Measurements from ENCODE around the gene NUS1.
"Not testable (repeated sequence)": the region's sequence is repeated elsewhere in the genome, so short reads cannot be mapped to it uniquely, and the experiment has no call there.

The NUS1 gene

DNA sequence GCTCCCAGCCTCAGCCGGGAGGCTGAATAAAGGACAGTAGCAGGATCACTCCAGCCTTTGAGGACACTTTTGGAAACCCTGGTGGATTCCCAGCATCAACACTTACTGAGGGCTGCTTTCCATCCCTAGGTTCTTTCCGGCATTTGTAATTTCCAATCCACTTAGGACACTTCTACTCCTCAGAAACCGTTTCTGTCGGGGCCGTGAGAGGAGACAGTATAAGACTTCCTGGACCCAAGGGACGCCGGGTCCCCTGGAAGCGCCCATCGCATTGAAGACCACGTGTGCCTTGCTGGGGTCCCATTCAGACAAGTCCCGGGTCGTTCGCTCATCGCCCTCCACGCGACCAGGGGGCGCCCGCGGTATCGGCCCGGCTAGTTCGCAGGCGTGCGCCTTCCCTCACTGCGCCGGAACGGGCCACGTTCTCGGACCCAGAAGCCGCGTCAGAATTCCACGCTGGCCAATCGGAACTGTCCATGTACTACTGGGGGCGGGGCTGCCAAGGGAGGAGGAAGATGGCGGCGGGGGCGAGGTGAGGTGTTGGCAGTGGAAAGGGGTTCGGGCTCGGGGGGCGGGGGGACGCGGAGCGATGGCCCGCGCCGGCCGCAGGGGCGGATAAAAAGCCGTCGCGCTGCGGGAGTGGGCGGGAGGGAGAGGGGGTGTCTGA is at the start of gene NUS1:
Gene NUS1 (plus strand): TSS at position 479 of the 667 bp plus-strand sequence. CDS start 202 bp downstream, outside the sequence.
- peak; percentile 96 for DNase-seq (ENCODE audit: low spot score)

DNA sequence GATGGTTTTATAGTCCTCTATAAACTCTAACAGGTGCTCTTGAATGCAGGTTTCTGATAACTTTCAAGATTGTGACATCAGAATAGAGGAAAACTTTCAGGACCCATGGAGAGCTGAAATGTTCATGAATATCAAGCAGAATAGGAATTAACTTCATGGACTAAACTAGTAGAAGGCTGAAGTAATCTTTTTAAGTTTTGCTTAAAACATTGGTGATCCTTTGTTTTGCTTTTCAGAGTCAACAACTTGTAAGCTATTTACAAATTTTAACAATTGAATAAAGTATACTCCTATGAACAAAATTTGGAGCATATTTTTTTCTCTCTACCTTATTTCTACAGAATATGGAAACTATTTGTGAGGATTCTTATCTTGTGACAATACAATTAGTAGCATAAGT is 47.7 kb upstream of the NUS1 start:
- DNase-seq (ENCODE audit: low spot score) = no peak

DNA sequence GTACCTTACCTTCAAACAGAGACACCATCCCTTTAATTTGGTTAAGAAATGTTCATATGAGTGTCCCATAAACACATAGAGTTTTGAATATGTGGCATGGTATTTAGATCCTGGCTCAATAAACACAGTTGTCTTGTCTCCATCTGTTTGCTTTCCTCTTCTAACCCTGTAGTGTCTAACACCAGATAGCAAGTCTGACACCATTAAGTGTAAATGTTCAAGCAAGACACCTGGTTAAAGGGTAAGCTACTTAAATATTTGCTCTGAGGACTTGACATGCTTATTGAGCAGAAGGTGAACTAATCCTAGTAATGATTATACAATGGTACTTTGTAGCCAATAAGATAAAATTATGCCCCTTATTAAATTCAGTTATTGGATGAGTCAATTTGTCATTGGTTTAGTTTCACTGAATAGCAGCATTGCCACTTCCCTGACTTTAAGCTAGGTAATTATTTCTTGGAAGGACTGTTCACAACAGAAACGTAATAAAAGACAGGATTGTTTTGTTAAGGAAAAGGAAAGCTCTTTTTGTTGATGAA is 46.1 kb upstream of the NUS1 start:
- no peak for DNase-seq (ENCODE audit: low spot score)

- no peak for DNase-seq (ENCODE audit: low spot score)
These were observed 37.5 kb upstream of the NUS1 start for GRCh38 chr6:117637770-117638169.

GRCh38 chr6:117642976-117643375 is 32.3 kb upstream of the NUS1 start:
- DNase-seq (ENCODE audit: low spot score) = no peak

DNA sequence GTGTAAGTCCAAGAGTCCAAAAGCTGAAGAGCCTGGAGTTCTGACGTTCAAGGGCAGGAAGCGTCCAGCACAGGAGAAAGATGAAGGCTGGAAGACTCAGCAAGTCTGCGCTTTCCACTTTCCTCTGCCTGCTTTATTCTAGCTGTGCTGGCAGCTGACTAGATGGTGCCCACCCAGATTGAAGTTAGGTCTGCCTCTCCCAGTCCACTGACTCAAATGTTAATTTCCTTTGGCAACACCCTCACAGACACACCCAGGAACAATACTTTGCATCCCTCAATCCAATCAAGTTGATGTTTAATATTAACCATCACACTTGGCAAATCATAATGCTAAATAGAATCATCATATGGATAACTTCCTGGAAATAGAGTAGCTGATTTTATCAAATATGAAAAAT is 23.3 kb upstream of the NUS1 start:
- not testable (repeated sequence) for DNase-seq (ENCODE audit: low spot score)

GRCh38 chr6:117653949-117654348 is 21.3 kb upstream of the NUS1 start:
- no peak for DNase-seq (ENCODE audit: low spot score)

DNA sequence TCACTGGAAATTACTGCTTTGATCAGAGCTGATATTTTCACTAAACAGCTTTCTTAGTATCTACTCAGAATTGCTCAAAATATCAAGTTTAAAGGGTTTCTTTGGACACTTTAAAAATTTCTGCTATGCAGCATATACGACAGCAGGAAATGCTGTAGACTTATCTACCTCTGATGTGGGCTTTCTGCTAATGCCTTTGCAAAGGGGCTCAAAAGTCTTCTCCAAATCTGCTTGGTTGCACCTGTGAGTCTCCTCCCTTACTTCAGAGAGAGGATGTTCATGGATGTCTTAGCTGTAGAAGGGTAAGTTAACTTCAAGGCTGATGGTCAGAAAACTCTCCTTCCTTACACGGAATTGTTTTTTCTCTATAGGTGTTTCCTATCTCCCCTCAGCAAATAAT is 19.9 kb upstream of the NUS1 start:
- DNase-seq (ENCODE audit: low spot score) = no peak

GRCh38 chr6:117666881-117667280 is 8.4 kb upstream of the NUS1 start:
- DNase-seq (ENCODE audit: low spot score) = no peak

- no peak for DNase-seq (ENCODE audit: low spot score)
These were observed 6.5 kb upstream of the NUS1 start for GRCh38 chr6:117668736-117669135.

- peak; percentile 5 for DNase-seq (ENCODE audit: low spot score)
These were observed 766 bp upstream of the NUS1 start for GRCh38 chr6:117674503-117674902.

DNA sequence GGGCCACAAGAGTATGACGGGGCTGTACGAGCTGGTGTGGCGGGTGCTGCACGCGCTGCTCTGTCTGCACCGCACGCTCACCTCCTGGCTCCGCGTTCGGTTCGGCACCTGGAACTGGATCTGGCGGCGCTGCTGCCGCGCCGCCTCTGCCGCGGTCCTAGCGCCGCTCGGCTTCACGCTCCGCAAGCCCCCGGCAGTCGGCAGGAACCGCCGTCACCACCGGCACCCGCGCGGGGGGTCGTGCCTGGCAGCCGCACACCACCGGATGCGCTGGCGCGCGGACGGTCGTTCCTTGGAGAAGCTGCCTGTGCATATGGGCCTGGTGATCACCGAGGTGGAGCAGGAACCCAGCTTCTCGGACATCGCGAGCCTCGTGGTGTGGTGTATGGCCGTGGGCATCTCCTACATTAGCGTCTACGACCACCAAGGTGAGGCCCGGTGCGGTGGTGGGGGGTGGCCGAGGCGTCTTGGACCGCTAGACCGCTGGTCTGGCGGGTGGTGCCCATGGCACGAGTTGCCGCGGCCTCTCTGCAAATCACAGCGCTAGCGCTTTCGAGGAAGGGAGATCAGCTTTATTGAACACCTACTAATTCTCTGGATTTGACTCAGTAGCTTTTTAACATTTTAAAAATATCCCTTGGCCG is 511 bp downstream of the NUS1 start:
- DNase-seq (ENCODE audit: low spot score) = not testable (repeated sequence)

GRCh38 chr6:117676577-117677218 is 1.4 kb downstream of the NUS1 start:
- DNase-seq (ENCODE audit: low spot score) = no peak

GRCh38 chr6:117677553-117678141 is 2.4 kb downstream of the NUS1 start:
- peak; percentile 75 for DNase-seq (ENCODE audit: low spot score)

DNA sequence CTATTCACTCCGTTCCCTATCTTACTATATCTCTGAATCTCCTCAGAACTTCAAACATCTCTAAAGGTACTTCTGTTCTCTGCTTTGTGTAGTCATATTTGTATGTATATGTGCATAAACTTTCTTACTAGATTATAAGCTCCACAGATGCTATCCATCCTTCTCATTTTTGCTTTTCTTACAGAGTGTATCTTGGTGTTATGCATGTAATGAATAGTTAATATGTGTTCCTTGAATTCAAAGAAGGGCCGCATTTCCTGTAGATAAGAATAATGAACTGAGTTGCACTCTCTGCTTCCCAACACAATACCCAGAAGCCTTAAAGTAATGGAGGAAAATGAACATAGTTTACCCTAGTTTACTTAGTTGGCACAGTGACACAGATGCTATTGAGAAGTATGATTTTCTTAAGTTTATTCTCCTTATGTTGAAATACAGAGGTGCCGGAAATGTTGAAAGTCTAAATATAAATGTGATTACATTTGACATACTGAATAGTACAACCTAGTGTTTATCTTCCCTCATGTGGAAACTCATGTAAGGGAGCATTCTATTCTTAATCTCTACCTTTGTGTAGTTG is 6.0 kb downstream of the NUS1 start:
- no peak for DNase-seq (ENCODE audit: low spot score)

- DNase-seq (ENCODE audit: low spot score) = no peak
These were observed 9.5 kb downstream of the NUS1 start for GRCh38 chr6:117684749-117685148.

DNA sequence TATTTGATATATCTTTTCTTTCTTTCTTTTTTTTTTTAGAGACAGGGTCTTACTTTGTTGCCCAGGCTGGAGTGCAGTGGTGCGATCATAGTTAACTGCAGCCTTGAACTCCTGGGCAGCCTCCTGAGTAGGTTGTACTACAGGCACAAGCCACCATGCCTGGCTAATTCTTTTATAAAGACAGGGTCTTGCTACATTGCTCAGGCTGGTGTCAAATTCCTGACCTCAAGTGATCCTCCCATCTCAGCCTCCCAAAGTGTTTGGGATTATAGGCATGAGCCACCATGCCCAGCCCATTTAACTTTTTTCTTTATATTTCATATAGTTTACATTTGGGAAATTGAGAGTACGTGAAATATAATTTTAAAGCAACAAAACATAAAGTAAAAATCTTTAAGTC is 10.1 kb downstream of the NUS1 start:
- DNase-seq (ENCODE audit: low spot score) = no peak

- no peak for DNase-seq (ENCODE audit: low spot score)
These were observed 11.9 kb downstream of the NUS1 start for GRCh38 chr6:117687021-117687648.

DNA sequence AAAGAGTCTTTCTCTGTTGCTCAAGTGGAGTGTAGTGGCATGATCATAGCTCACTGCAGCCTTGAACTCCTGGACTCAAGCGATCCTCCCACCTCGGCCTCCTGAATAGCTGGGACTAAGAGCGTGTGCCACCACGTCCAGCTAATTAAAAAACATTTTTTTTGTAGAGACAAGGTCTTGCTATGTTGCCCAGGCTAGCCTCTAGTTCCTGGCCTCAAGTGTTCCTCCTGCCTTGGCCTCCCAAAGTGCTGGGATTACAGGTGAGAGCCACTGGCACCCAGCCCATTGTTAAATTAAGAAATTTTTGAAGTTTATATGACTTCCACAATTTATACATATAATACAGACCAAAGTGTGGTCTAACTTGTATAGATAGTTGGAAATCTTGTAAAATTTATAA is 14.3 kb downstream of the NUS1 start:
- not testable (repeated sequence) for DNase-seq (ENCODE audit: low spot score)

DNA sequence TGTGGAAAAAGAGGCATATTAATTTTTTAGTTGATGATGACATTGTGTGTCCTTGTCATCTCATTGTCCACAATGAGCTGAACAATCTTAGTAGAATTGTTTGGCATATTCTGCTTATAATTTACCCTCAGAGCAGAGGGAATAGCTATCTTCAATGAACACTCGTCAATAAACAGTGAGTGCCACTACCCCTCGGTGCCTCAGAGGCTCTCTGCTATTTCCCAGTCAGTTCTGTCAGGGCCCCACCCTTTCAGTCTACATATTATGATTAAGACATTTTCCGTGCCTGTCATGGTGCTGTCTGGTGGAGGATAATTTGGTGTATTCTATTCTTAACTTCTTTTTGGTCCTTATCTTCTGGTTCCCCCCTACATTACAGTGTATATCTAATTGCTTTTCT is 31.2 kb downstream of the NUS1 start:
- DNase-seq (ENCODE audit: low spot score) = no peak

GRCh38 chr6:117706936-117707509 is 31.8 kb downstream of the NUS1 start:
- DNase-seq (ENCODE audit: low spot score) = not testable (repeated sequence)
